Endothelial cell of umbilical vein (primary cell): Measurements from ENCODE around the gene SLCO4C1. TPM values are rescaled to one million over a fixed set of nuclear protein-coding genes. Genes with fewer than 3 reads are reported as not detected.

Source experiments
- BruUV-seq: library from RNA; stranded (reverse); fragments of 400-500 nt; replicated peaks from 2 replicates; lab custom pipeline; 2021; lab: Mats Ljungman, UMichigan
- CTCF ChIA-PET: fragments of 300-600, 350-600 bp; sonication (Branson Sonifier 250); formaldehyde crosslinking; loops from one replicate; lab custom pipeline; 2021; ENCODE audit warnings: antibody characterized with exemption, inconsistent platforms; lab: Charles Lee
- POLR2A ChIA-PET: fragments of 300-600, 350-600 bp; sonication (Branson Sonifier 250); formaldehyde crosslinking; loops from one replicate; lab custom pipeline; 2021; ENCODE audit warnings: antibody characterized with exemption, inconsistent platforms; lab: Charles Lee
- DNase-seq: peaks from one replicate; pipeline ENCODE4 v3.0.0-alpha.2; 2011; ENCODE audit warnings: low read depth, low spot score
- FAIRE-seq: peaks from 2 replicates; lab custom pipeline; 2011; peaks lifted over from hg19 to GRCh38; lab: Jason Lieb, UNC
- H2AFZ ChIP-seq: 2 replicates; pipeline ENCODE4 v1.6.0; 2012; ENCODE audit warnings: low read depth, low read length, control low read depth, inconsistent platforms
- H3K27ac ChIP-seq: 2 replicates; pipeline ENCODE4 v1.5.1; 2011; ENCODE audit warnings: low read depth, mild to moderate bottlenecking, control low read depth, low read length, moderate library complexity; ENCODE audit not compliant: insufficient read depth
- H3K27me3 ChIP-seq, 2 experiments: 2 replicates each; pipeline versions ENCODE4 v1.6.0 to v1.6.1; 2011; ENCODE audit warnings: low read length in 2 of 2, mixed read lengths in 1 of 2; ENCODE audit not compliant: control insufficient read depth in 2 of 2, insufficient read depth in 2 of 2
- H3K36me3 ChIP-seq, 2 experiments: 2 replicates in 1 of 2; 3 replicates in 1 of 2; pipeline ENCODE4 v1.5.1; 2011; ENCODE audit warnings: low read length in 2 of 2, mild to moderate bottlenecking in 1 of 2, moderate library complexity in 1 of 2; ENCODE audit not compliant: control insufficient read depth in 2 of 2, insufficient read depth in 2 of 2; ENCODE audit errors: extremely low read depth in 1 of 2
- H3K4me1 ChIP-seq: 3 replicates; pipeline ENCODE4 v1.5.1; 2011; ENCODE audit warnings: mild to moderate bottlenecking, low read length; ENCODE audit not compliant: control insufficient read depth, insufficient read depth; ENCODE audit errors: extremely low read depth
- H3K4me2 ChIP-seq: 2 replicates; pipeline ENCODE4 v1.6.1; 2011; ENCODE audit warnings: low read length, control low read depth, mixed read lengths; ENCODE audit not compliant: insufficient read depth
- H3K4me3 ChIP-seq, 3 experiments: fragments of 200-600 bp in 1 of 3; sonication (generic), shearing (Covaris generic) in 1 of 3; replicated peaks in 1 of 3; 2 replicates each; pipeline ENCODE4 v1.5.1; 2011 to 2016; ENCODE audit warnings: control low read depth in 3 of 3, low read length in 3 of 3, mild to moderate bottlenecking in 2 of 3, inconsistent platforms in 1 of 3, low read depth in 1 of 3, moderate library complexity in 1 of 3; ENCODE audit not compliant: insufficient read depth in 1 of 3
- H3K79me2 ChIP-seq: 2 replicates; pipeline ENCODE4 v1.6.0; 2012; ENCODE audit warnings: low read length, inconsistent platforms; ENCODE audit not compliant: control insufficient read depth, insufficient read depth
- H3K9ac ChIP-seq: replicated peaks from 2 replicates; pipeline ENCODE3; 2011; ENCODE audit warnings: low read length, control low read depth; ENCODE audit not compliant: insufficient read depth; ENCODE audit errors: extremely low read depth
- H3K9me1 ChIP-seq: replicated peaks from 3 replicates; pipeline ENCODE4 v1.6.0; 2011; ENCODE audit warnings: mild to moderate bottlenecking, low read length; ENCODE audit not compliant: control insufficient read depth, insufficient read depth; ENCODE audit errors: extremely low read depth
- H3K9me3 ChIP-seq: replicated peaks from 2 replicates; pipeline ENCODE4 v1.5.1; 2012; ENCODE audit warnings: low read length, inconsistent platforms; ENCODE audit not compliant: control insufficient read depth, insufficient read depth
- H4K20me1 ChIP-seq: replicated peaks from 2 replicates; pipeline ENCODE3; 2011; ENCODE audit warnings: mild to moderate bottlenecking, low read length; ENCODE audit not compliant: control insufficient read depth, insufficient read depth; ENCODE audit errors: extremely low read depth
- EZH2 ChIP-seq: IDR thresholded peaks from 2 replicates; pipeline ENCODE4 v1.6.1; 2012; ENCODE audit warnings: borderline replicate concordance, low read depth, mild to moderate bottlenecking, moderate library complexity, low read length, inconsistent platforms; ENCODE audit not compliant: severe bottlenecking
- FOS ChIP-seq: IDR thresholded peaks from 2 replicates; pipeline ENCODE4 v1.6.1; 2011; ENCODE audit warnings: mild to moderate bottlenecking, low read length, moderate library complexity, borderline replicate concordance; ENCODE audit not compliant: insufficient read depth
- GATA2 ChIP-seq: IDR thresholded peaks from 2 replicates; pipeline ENCODE4 v1.7.0; 2011; ENCODE audit warnings: low read depth, mild to moderate bottlenecking, moderate library complexity, mixed read lengths, low read length; ENCODE audit not compliant: insufficient read length, insufficient read depth
- JUN ChIP-seq: IDR thresholded peaks from 2 replicates; pipeline ENCODE4 v1.6.1; 2011; ENCODE audit warnings: borderline replicate concordance, low read depth; ENCODE audit not compliant: insufficient read length, insufficient read depth
- MYC ChIP-seq: IDR thresholded peaks from one replicate; pipeline ENCODE4 v1.6.1; 2011; ENCODE audit warnings: mild to moderate bottlenecking, low read depth, low read length
- POLR2A ChIP-seq: IDR thresholded peaks from 2 replicates; pipeline ENCODE4 v1.6.1; 2012; ENCODE audit warnings: low read depth, mild to moderate bottlenecking, control low read depth, low read length
- POLR2AphosphoS5 ChIP-seq: IDR thresholded peaks from 2 replicates; pipeline ENCODE4 v1.6.1; 2012; ENCODE audit warnings: low read depth, mild to moderate bottlenecking, control low read depth, low read length, moderate library complexity; ENCODE audit not compliant: insufficient read depth
- dilution Hi-C: fragments of 300-500 bp; cut with MboI; formaldehyde crosslinking; loops from one replicate; pipeline ENCODE4 v1.15.0; 2019; ENCODE audit warnings: low sequenced_read_pairs; ENCODE audit not compliant: extremely low pct_ligation_motif_present
- intact Hi-C: fragments of 100-400 bp; cut with micrococcal nuclease; formaldehyde crosslinking; loops from one replicate; pipeline ENCODE4 v1.10.0; 2022
- polyA plus RNA-seq, 4 experiments: library from polyadenylated mRNA; depleted of rRNA in 3 of 4; stranded (reverse) in 3 of 4; unstranded in 1 of 4; fragments of >200 nt; gene quantifications; 2 replicates each; pipeline versions ENCODE4 v1.2.1 to v1.2.3, GENCODE V29; 2011 to 2012; ENCODE audit warnings: missing spikeins in 1 of 4
- total RNA-seq: library from RNA; stranded (reverse); gene quantifications from 2 replicates; pipeline ENCODE4 v1.2.3, GENCODE V29; 2021
- TF ChIP-seq, protein P1 (sequence below), 2 donors: IDR thresholded peaks; 1 replicate in 1 of 2; 2 replicates in 1 of 2; pipeline ENCODE4 v1.5.1; 2011; ENCODE audit warnings: low read length in 2 of 2, mild to moderate bottlenecking in 2 of 2, moderate library complexity in 2 of 2, control low read depth in 1 of 2, inconsistent platforms in 1 of 2, low read depth in 1 of 2; ENCODE audit not compliant: insufficient read depth in 1 of 2; ENCODE audit errors: extremely low read depth in 1 of 2
- TF ChIP-seq, protein P2 (sequence below): IDR thresholded peaks from 2 replicates; pipeline ENCODE4 v1.6.1; 2011; ENCODE audit not compliant: insufficient read depth, insufficient read length

SLCO4C1 gene
- total and polyA plus RNA-seq, 2 donors (not counting 3 experiments of a cell fraction or from before 2014, with no cell fraction given) = 0.03 TPM; not detected in 1

GRCh38 chr5:102200861-102201260 is 95.2 kb downstream of the SLCO4C1 start:
- no peaks in the 10 kb centered on the region for H3K79me2 ChIP-seq
- no peak for FAIRE-seq
- ChIA-PET CTCF (no interaction called here), POLR2A (no interaction called here)
- TF ChIP-seq EZH2 (no peak), JUN (no peak), FOS (no peak), POLR2A (no peak)
- TF ChIP-seq, protein P1, sequence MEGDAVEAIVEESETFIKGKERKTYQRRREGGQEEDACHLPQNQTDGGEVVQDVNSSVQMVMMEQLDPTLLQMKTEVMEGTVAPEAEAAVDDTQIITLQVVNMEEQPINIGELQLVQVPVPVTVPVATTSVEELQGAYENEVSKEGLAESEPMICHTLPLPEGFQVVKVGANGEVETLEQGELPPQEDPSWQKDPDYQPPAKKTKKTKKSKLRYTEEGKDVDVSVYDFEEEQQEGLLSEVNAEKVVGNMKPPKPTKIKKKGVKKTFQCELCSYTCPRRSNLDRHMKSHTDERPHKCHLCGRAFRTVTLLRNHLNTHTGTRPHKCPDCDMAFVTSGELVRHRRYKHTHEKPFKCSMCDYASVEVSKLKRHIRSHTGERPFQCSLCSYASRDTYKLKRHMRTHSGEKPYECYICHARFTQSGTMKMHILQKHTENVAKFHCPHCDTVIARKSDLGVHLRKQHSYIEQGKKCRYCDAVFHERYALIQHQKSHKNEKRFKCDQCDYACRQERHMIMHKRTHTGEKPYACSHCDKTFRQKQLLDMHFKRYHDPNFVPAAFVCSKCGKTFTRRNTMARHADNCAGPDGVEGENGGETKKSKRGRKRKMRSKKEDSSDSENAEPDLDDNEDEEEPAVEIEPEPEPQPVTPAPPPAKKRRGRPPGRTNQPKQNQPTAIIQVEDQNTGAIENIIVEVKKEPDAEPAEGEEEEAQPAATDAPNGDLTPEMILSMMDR (IDR thresholded peaks at IDR 0.05; ENCODE audit: extremely low read depth in 1 of 2, insufficient read depth in 1 of 2, low read depth in 1 of 2, low read length in 2 of 2) = no peak
- no peaks in the 10 kb centered on the region for H3K9me1 ChIP-seq
- no peak overlapping the region for H3K4me3 ChIP-seq
- H3K36me3 ChIP-seq = no peaks in the 10 kb centered on the region
- no peaks in the 10 kb centered on the region for H3K4me1 ChIP-seq
- no peak overlapping the region for H2AFZ ChIP-seq
- H3K9me3 ChIP-seq = no peaks in the 10 kb centered on the region
- H3K27ac ChIP-seq = no peak overlapping the region
- H3K27me3 ChIP-seq = no peaks in the 10 kb centered on the region
- no peak overlapping the region for H3K4me2 ChIP-seq
- no peaks in the 10 kb centered on the region for H4K20me1 ChIP-seq
- H3K9ac ChIP-seq = no peak overlapping the region
- dilution Hi-C loops (no loop called here), intact Hi-C loops (no loop called here)
- BruUV-seq = no TSS peak
- no peak for DNase-seq

DNA sequence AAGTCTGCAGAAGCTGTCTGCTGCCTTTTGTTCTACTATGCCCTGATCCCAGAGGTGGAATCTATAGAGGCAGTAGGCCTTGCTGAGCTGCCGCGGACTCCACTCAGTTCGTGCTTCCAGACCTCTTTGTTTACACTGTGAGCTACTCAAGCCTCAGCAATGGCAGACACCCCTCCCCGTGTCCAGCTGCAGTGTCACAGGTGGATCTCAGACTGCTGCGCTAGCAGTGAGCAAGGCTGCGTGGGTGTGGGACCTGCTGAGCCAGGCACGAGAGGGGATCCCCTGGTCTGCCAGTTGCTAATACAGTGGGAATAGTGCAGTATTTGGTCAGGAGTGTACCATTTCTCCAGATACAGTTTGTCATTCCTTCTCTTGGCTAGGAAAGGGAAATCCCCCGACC is 99.6 kb downstream of the SLCO4C1 start:
- dilution Hi-C loops = no loop called here
- no TSS peak for BruUV-seq

More for the DNA sequence above, 99.6 kb downstream of the SLCO4C1 start:
- FAIRE-seq = no peak
- no peaks in the 10 kb centered on the region for H3K9me1 ChIP-seq
- no peak overlapping the region for H3K27ac ChIP-seq
- intact Hi-C loops = no loop called here
- POLR2A ChIA-PET = no interaction called here
- no peak overlapping the region for H2AFZ ChIP-seq
- H3K27me3 ChIP-seq = no peaks in the 10 kb centered on the region
- CTCF ChIA-PET = no interaction called here
- no peak for DNase-seq
- H3K4me1 ChIP-seq = no peaks in the 10 kb centered on the region
- no peak overlapping the region for H3K4me3 ChIP-seq
- no peaks in the 10 kb centered on the region for H4K20me1 ChIP-seq
- TF ChIP-seq EZH2 (no peak), POLR2A (no peak), MYC (no peak), POLR2AphosphoS5 (no peak), FOS (no peak), GATA2 (no peak)
- TF ChIP-seq, protein P2, sequence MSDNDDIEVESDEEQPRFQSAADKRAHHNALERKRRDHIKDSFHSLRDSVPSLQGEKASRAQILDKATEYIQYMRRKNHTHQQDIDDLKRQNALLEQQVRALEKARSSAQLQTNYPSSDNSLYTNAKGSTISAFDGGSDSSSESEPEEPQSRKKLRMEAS = no peak
- H3K79me2 ChIP-seq = no peaks in the 10 kb centered on the region
- no peak overlapping the region for H3K9ac ChIP-seq
- H3K9me3 ChIP-seq = no peaks in the 10 kb centered on the region
- no peak overlapping the region for H3K4me2 ChIP-seq
- no peaks in the 10 kb centered on the region for H3K36me3 ChIP-seq
